Panc1 (cell line): Measurements from ENCODE around the gene DYRK1A. TPM values are rescaled to one million over a fixed set of nuclear protein-coding genes. Genes with fewer than 3 reads are reported as not detected.

Experiments
- ATAC-seq: fragments of 200-7000 bp; cut with Tn5 transposase; 2 replicates; pipeline ENCODE4 v1.9.1; 2020; ENCODE audit warnings: mild to moderate bottlenecking, moderate library complexity
- BruUV-seq: library from RNA; stranded (reverse); fragments of 400-500 nt; replicated peaks from 2 replicates; lab custom pipeline; 2021; lab: Mats Ljungman, UMichigan
- CTCF ChIA-PET: fragments of 300-600 bp; sonication (Branson Sonifier 250); formaldehyde crosslinking; loops from one replicate; lab custom pipeline; 2022; ENCODE audit warnings: antibody characterized with exemption; lab: Charles Lee
- POLR2A ChIA-PET: fragments of 300-600 bp; sonication (Branson Sonifier 250); formaldehyde crosslinking; loops from one replicate; lab custom pipeline; 2022; ENCODE audit warnings: antibody characterized with exemption; lab: Charles Lee
- DNase-seq: peaks from one replicate; pipeline ENCODE4 v3.0.0-alpha.2; 2010; ENCODE audit warnings: low read depth, low spot score
- H3K27ac ChIP-seq: 2 replicates; pipeline ENCODE4 v1.5.1; 2011; ENCODE audit warnings: mild to moderate bottlenecking, low read length, inconsistent platforms
- H3K27me3 ChIP-seq: fragments of 200-500 bp; sonication (Bioruptor generic); 2 replicates; pipeline ENCODE4 v1.6.0; 2014; ENCODE audit warnings: low read length, inconsistent platforms; ENCODE audit not compliant: control insufficient read depth, insufficient read depth
- H3K36me3 ChIP-seq: fragments of 200-500 bp; sonication (Bioruptor generic); 2 replicates; pipeline ENCODE4 v1.5.1; 2014; ENCODE audit warnings: inconsistent platforms, mild to moderate bottlenecking, low read length, moderate library complexity; ENCODE audit not compliant: control insufficient read depth, insufficient read depth
- H3K4me1 ChIP-seq: 2 replicates; pipeline ENCODE4 v1.5.1; 2011; ENCODE audit warnings: inconsistent platforms, mild to moderate bottlenecking, low read length, moderate library complexity; ENCODE audit not compliant: control insufficient read depth, insufficient read depth
- H3K4me3 ChIP-seq, 2 experiments: 2 replicates each; pipeline ENCODE4 v1.5.1; 2011 to 2012; ENCODE audit warnings: low read depth in 2 of 2, low read length in 2 of 2, mild to moderate bottlenecking in 2 of 2, inconsistent platforms in 1 of 2, moderate library complexity in 1 of 2
- H3K9me3 ChIP-seq: fragments of 200-500 bp; sonication (Bioruptor generic); 2 replicates; pipeline ENCODE4 v1.5.1; 2014; ENCODE audit warnings: low read depth, mild to moderate bottlenecking, inconsistent platforms, low read length, moderate library complexity; ENCODE audit not compliant: control insufficient read depth, insufficient read depth
- CTCF ChIP-seq: fragments of 450-650 bp; IDR thresholded peaks from 2 replicates; pipeline ENCODE4 v1.5.1; 2017; ENCODE audit warnings: mild to moderate bottlenecking
- POLR2AphosphoS5 ChIP-seq: IDR thresholded peaks from 2 replicates; pipeline ENCODE4 v1.6.1; 2012; ENCODE audit warnings: mild to moderate bottlenecking, low read depth, low read length, moderate library complexity
- REST ChIP-seq, 2 experiments: IDR thresholded peaks; 2 replicates each; pipeline ENCODE4 v1.6.1; 2011 to 2012; ENCODE audit warnings: low read depth in 2 of 2, control low read depth in 1 of 2, low read length in 1 of 2, mild to moderate bottlenecking in 1 of 2, moderate library complexity in 1 of 2; ENCODE audit not compliant: insufficient read depth in 1 of 2
- SIN3A ChIP-seq: IDR thresholded peaks from 2 replicates; pipeline ENCODE4 v1.6.1; 2012; ENCODE audit warnings: low read depth, mild to moderate bottlenecking, low read length, moderate library complexity, borderline replicate concordance; ENCODE audit not compliant: insufficient read depth
- TCF7L2 ChIP-seq: IDR thresholded peaks from 2 replicates; pipeline ENCODE4 v1.6.1; 2011; ENCODE audit warnings: mild to moderate bottlenecking, low read depth, low read length, inconsistent platforms
- in situ Hi-C: cut with HindIII; loops from 2 replicates; pipeline ENCODE4 v1.10.0; 2016; ENCODE audit warnings: low sequenced_read_pairs, low pct_unique_long_range_greater_than_20kb
- intact Hi-C: fragments of 100-400 bp; cut with micrococcal nuclease; formaldehyde crosslinking; loops from one replicate; pipeline ENCODE4 v1.10.0; 2022; ENCODE audit not compliant: unreplicated experiment
- total RNA-seq: library from RNA; stranded (reverse); gene quantifications from one replicate; pipeline ENCODE4 v1.2.1, GENCODE V29; 2021; ENCODE audit not compliant: unreplicated experiment

Gene DYRK1A
- total RNA-seq, 1 experiment from 2014 or later: 36.1 TPM

- DNase-seq: no peak
- Histone ChIP-seq H3K27ac (peak overlapping the region; percentile 72), H3K27me3 (no peaks in the 10 kb centered on the region), H3K4me1 (peaks cover 18% of the 10 kb centered on the region), H3K9me3 (no peaks in the 10 kb centered on the region), H3K36me3 (no peaks in the 10 kb centered on the region), H3K4me3 (peak overlapping the region in 1 of 2 experiments; percentile 30; a peak in 2 of 4 replicates)
- intact Hi-C loops: no loop called here
- ChIA-PET POLR2A (interaction anchor here (0.6 to 0.7 kb wide), 3 partner anchors 17 to 35 kb away, joined by 3 to 8 read pairs (median 4); no protein-coding TSS in a partner anchor), CTCF (no interaction called here)
- in situ Hi-C loops: no loop called here
- ATAC-seq: no peak
- TF ChIP-seq REST (IDR thresholded peaks at IDR 0.05; ENCODE audit: insufficient read depth in 1 of 2, low read depth in 2 of 2, low read length in 1 of 2): no peak
- no peak for TF ChIP-seq TCF7L2
- no peak for TF ChIP-seq SIN3A
- no peak for TF ChIP-seq POLR2AphosphoS5
- TF ChIP-seq CTCF: no peak
- BruUV-seq: no TSS peak
These were observed 27.0 kb upstream of the DYRK1A start for GRCh38 chr21:37339552-37339939.

GRCh38 chr21:37341254-37341960 lies 25.2 kb upstream of the DYRK1A start:
- H3K36me3 ChIP-seq: no peaks in the 10 kb centered on the region
- DNase-seq (no peak), ATAC-seq (no peak)
- H3K27me3 ChIP-seq: no peaks in the 10 kb centered on the region
- no peaks in the 10 kb centered on the region for H3K9me3 ChIP-seq
- BruUV-seq: no TSS peak
- peaks cover 18% of the 10 kb centered on the region for H3K4me1 ChIP-seq
- ChIA-PET POLR2A (no interaction called here), CTCF (no interaction called here)
- intact Hi-C loops: no loop called here
- in situ Hi-C loops: no loop called here
- H3K27ac ChIP-seq: no peak overlapping the region; the same call in 1 of the 2 replicates
- no peak overlapping the region for H3K4me3 ChIP-seq
- TF ChIP-seq SIN3A (no peak), REST (IDR thresholded peaks at IDR 0.05; ENCODE audit: insufficient read depth in 1 of 2, low read depth in 2 of 2, low read length in 1 of 2) (no peak), TCF7L2 (no peak), CTCF (no peak)
